Fibroblast of villous mesenchyme (primary cell): ENCODE data around the gene LPGAT1. TPM values are rescaled to one million over a fixed set of nuclear protein-coding genes. Genes with fewer than 3 reads are reported as not detected.

Source experiments
- DNase-seq: peaks from one replicate; pipeline ENCODE4 v3.0.0-alpha.2; 2010; ENCODE audit warnings: low read depth
- H3K4me3 ChIP-seq: 2 replicates; pipeline ENCODE4 v1.5.1; 2011; ENCODE audit warnings: low read depth, mild to moderate bottlenecking, low read length
- CTCF ChIP-seq: IDR thresholded peaks from 2 replicates; pipeline ENCODE4 v1.5.1; 2012; ENCODE audit warnings: low read depth, mild to moderate bottlenecking, low read length; ENCODE audit not compliant: insufficient read depth
- total RNA-seq: library from RNA; depleted of rRNA; stranded (reverse); fragments of >200 nt; gene quantifications from 2 replicates; pipeline ENCODE4 v1.2.3, GENCODE V29; 2012

LPGAT1 gene
- total RNA-seq, 1 donor: 73.4 TPM

GRCh38 chr1:211708926-211709325 is 121.6 kb downstream of the LPGAT1 start:
- TF ChIP-seq CTCF: no peak
- DNase-seq: no peak
- no peak overlapping the region for H3K4me3 ChIP-seq

GRCh38 chr1:211708006-211708405 is 122.6 kb downstream of the LPGAT1 start:
- no peak for DNase-seq
- H3K4me3 ChIP-seq: no peak overlapping the region
- TF ChIP-seq CTCF: no peak

- no peak for TF ChIP-seq CTCF
- H3K4me3 ChIP-seq: no peak overlapping the region
- no peak for DNase-seq
These were observed 125.0 kb downstream of the LPGAT1 start for GRCh38 chr1:211705467-211706091.

- TF ChIP-seq CTCF: no peak
- no peak overlapping the region for H3K4me3 ChIP-seq
- DNase-seq: no peak
These were observed 126.0 kb downstream of the LPGAT1 start for GRCh38 chr1:211704543-211704942.

GRCh38 chr1:211703812-211704537 is 126.6 kb downstream of the LPGAT1 start:
- no peak for TF ChIP-seq CTCF
- H3K4me3 ChIP-seq: no peak overlapping the region
- no peak for DNase-seq

GRCh38 chr1:211701733-211702132 is 128.8 kb downstream of the LPGAT1 start:
- no peak for DNase-seq
- no peak for TF ChIP-seq CTCF
- no peak overlapping the region for H3K4me3 ChIP-seq
